RWPE1 (cell line): ENCODE measurements around the gene SH2D7.

Experiments
- CTCF ChIA-PET: fragments of 350-600 bp; sonication (Branson Sonifier 250); formaldehyde crosslinking; extraction: SDS; loops from one replicate; lab custom pipeline; 2021; lab: Yijun Ruan, JAX
- POLR2A ChIA-PET: fragments of 400-600 bp; formaldehyde crosslinking; extraction: SDS; loops from one replicate; lab custom pipeline; 2020; ENCODE audit warnings: antibody characterized with exemption; ENCODE audit not compliant: low non-redundant PET; lab: Yijun Ruan, JAX
- DNase-seq: peaks from one replicate; pipeline ENCODE4 v3.0.0; 2012; ENCODE audit warnings: low spot score
- H3K27ac ChIP-seq: fragments of 450-650 bp; 2 replicates; pipeline ENCODE4 v1.5.1; 2017
- CTCF ChIP-seq: fragments of 450-650 bp; conservative IDR thresholded peaks from 2 replicates; pipeline ENCODE4 v1.5.1; 2017; ENCODE audit warnings: low read depth, mild to moderate bottlenecking

Gene SH2D7

GRCh38 chr15:78065284-78065872 lies 27.0 kb upstream of the SH2D7 start:
- POLR2A ChIA-PET: no interaction called here
- peak overlapping the region; percentile 60 for H3K27ac ChIP-seq

GRCh38 chr15:78065973-78066946 lies 26.1 kb upstream of the SH2D7 start:
- CTCF ChIA-PET: no interaction called here
- TF ChIP-seq CTCF: no peak
- POLR2A ChIA-PET: no interaction called here
- H3K27ac ChIP-seq: no peak overlapping the region
- no peak for DNase-seq

More at GRCh38 chr15:78065284-78065872, 27.0 kb upstream of the SH2D7 start:
- peak; percentile 68 for DNase-seq
- no peak for TF ChIP-seq CTCF
- CTCF ChIA-PET: no interaction called here

- no peak for DNase-seq
- TF ChIP-seq CTCF: no peak
- ChIA-PET CTCF (interaction anchor here (1.4 kb wide), 1 partner anchor 40 kb away, joined by 4 read pairs; no protein-coding TSS in a partner anchor), POLR2A (interaction anchor here (0.5 kb wide), 1 partner anchor 184 kb away, joined by 3 read pairs; no protein-coding TSS in a partner anchor)
- peak overlapping the region; percentile 70 for H3K27ac ChIP-seq
Observed at GRCh38 chr15:78067328-78068228, 24.8 kb upstream of the SH2D7 start.

GRCh38 chr15:78069052-78069414 lies 23.3 kb upstream of the SH2D7 start:
- no peak overlapping the region for H3K27ac ChIP-seq
- TF ChIP-seq CTCF: no peak
- POLR2A ChIA-PET: no interaction called here
- CTCF ChIA-PET: no interaction called here
- DNase-seq: no peak

- H3K27ac ChIP-seq: no peak overlapping the region
- POLR2A ChIA-PET: no interaction called here
Observed at GRCh38 chr15:78069462-78070029, 22.8 kb upstream of the SH2D7 start.

More at GRCh38 chr15:78069462-78070029, 22.8 kb upstream of the SH2D7 start:
- CTCF ChIA-PET: no interaction called here
- DNase-seq: no peak
- TF ChIP-seq CTCF: no peak
